ENCODE data around the gene RAPGEF3. TPM values are rescaled to one million over a fixed set of nuclear protein-coding genes. Genes with fewer than 3 reads are reported as not detected.

RAPGEF3 gene
- polyA plus RNA-seq, 1 donor, result 14.0 TPM

- no peak for DNase-seq
Measured at GRCh38 chr12:47790676-47791350, 32.1 kb upstream of the RAPGEF3 start.

- DNase-seq, result no peak
Measured at GRCh38 chr12:47789712-47790489, 31.2 kb upstream of the RAPGEF3 start.

- no peak for DNase-seq
Measured at GRCh38 chr12:47789141-47789540, 30.5 kb upstream of the RAPGEF3 start.

GRCh38 chr12:47787596-47788319, 29.1 kb upstream of the RAPGEF3 start:
- DNase-seq, result no peak

- no peak for DNase-seq
Measured at GRCh38 chr12:47786662-47787280, 28.1 kb upstream of the RAPGEF3 start.

- DNase-seq, result no peak
Measured at GRCh38 chr12:47785887-47786661, 27.4 kb upstream of the RAPGEF3 start.

GRCh38 chr12:47785036-47785886, 26.6 kb upstream of the RAPGEF3 start:
- no peak for DNase-seq

- DNase-seq, result no peak
Measured at GRCh38 chr12:47783821-47784819, 25.4 kb upstream of the RAPGEF3 start.

GRCh38 chr12:47783024-47783755, 24.5 kb upstream of the RAPGEF3 start:
- DNase-seq, result no peak

- no peak for DNase-seq
Measured at GRCh38 chr12:47782372-47782770, 23.7 kb upstream of the RAPGEF3 start.

- no peak for DNase-seq
Measured at GRCh38 chr12:47781479-47782371, 23.0 kb upstream of the RAPGEF3 start.

- DNase-seq, result no peak
Measured at GRCh38 chr12:47779943-47780504, 21.3 kb upstream of the RAPGEF3 start.

- DNase-seq, result peak; percentile 89
Measured at GRCh38 chr12:47779301-47779942, 20.7 kb upstream of the RAPGEF3 start.

GRCh38 chr12:47778881-47779280, 20.2 kb upstream of the RAPGEF3 start:
- no peak for DNase-seq

- DNase-seq, result no peak
Measured at GRCh38 chr12:47777741-47778558, 19.3 kb upstream of the RAPGEF3 start.

GRCh38 chr12:47777151-47777550, 18.5 kb upstream of the RAPGEF3 start:
- DNase-seq, result no peak

Data from hindlimb muscle (tissue), 1 donor.